Ecto neural progenitor cell (in vitro differentiated cells): ENCODE measurements around the gene OTULINL.
A peak's percentile ranks its signal among the peaks of the same experiment; 100 is the strongest.

Experiments
- DNase-seq: peaks from one replicate; pipeline ENCODE4 v3.0.0-alpha.2; 2018; ENCODE audit warnings: low spot score

Gene OTULINL

GRCh38 chr5:14600846-14601245 is 19.3 kb downstream of the OTULINL start:
- DNase-seq, result no peak

DNA sequence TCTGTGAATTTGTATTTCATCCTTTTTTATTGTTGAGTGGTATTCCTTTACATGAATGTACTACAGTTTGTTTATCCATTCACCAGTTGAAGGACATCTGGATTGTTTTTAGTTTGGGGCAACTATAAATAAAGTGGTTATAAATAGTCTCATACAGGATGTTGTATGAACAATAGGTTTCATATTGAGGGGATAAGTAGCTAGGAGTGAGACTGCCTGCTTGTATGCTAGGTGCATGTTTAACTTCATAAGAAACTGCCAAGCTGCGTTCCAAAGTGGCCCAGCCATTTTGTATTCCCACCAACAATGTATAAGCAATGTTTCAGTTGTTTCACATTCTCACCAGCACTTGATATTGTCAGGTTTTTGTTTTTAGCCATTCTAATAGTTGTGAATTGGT is 21.5 kb downstream of the OTULINL start:
- DNase-seq, result no peak

- DNase-seq, result no peak
Measured at GRCh38 chr5:14607104-14607503, 25.5 kb downstream of the OTULINL start.

DNA sequence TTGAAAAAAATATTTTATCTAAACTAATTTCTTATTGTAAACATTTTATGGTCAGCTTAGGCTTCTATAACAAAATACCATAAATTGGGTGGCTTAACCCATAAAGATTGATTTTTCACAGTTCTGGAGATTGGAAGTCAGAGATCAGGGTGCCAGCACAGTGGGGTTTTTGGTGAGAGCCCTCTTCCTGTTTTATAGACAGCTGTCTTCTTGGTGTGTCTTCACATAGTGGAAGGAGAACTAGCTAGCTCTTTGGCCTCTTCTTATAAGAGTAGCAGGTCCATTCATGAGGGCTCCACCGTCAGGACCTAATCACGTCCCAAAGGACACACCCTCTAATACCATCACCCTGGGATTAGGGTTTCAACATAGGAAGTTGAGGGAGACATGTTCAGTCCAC is 26.6 kb downstream of the OTULINL start:
- no peak for DNase-seq

- DNase-seq, result no peak
Measured at GRCh38 chr5:14611737-14612136, 30.1 kb downstream of the OTULINL start.

GRCh38 chr5:14614490-14614889 is 32.9 kb downstream of the OTULINL start:
- DNase-seq, result no peak

DNA sequence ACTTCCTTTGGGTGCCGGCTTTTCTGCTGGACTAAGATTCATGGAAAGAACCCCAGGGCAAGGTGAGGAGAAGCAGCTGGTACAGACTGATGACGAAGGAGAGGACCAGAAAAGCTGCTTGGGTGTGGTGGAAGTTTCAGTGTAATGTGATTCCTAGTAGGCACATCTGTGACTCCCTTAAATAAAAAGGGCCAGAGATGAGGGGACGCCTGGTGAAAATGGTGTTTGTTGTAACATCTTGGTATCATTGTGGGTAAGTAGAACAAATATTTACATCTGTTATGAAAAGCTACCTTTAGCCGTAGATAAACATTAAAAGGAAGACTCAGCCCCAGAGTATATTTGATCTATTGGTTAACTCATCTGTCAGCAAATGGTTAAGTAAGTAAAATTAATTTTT is 33.8 kb downstream of the OTULINL start:
- no peak for DNase-seq

GRCh38 chr5:14617441-14617840 is 35.8 kb downstream of the OTULINL start:
- no peak for DNase-seq

DNA sequence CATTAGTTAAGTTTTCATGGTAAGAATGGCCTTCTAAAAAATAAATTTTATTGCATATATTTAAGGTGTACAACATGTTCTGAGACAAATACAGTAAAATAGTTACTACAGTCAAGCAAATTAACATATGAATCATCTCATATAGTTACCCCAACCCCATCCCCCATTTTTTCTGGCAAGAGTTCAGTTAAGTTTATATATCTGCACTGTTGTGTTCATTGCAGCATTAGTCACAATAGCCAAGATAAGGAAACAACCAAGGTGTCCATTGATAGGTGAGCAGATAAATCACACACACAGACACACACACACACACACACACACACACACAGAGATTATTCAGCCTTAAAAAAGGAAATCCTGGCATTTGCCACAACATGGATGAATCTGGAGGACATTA is 45.7 kb downstream of the OTULINL start:
- no peak for DNase-seq

GRCh38 chr5:14628346-14628745 is 46.8 kb downstream of the OTULINL start:
- peak; percentile 56 for DNase-seq

DNA sequence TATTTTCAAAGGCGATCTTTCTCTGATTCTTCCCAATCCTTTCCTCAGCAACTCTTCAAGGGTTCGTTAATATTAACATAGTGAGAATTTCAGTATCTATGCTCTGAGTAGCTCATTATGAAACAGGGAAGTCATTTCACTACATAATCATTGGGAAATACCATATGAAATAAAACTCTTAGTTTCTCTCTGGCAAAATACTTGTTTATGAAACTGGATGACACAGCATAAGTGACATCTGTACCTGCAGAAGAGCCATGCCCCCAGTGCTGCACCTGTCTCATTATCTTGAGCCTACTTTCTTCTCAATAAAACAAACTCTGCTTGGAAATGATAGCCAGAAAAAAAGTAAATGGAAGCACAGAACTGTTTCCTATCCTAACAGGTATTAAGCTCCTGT is 49.1 kb downstream of the OTULINL start:
- no peak for DNase-seq

- DNase-seq, result no peak
Measured at GRCh38 chr5:14635656-14636055, 54.1 kb downstream of the OTULINL start.

GRCh38 chr5:14640765-14641164 is 59.2 kb downstream of the OTULINL start:
- DNase-seq, result no peak

DNA sequence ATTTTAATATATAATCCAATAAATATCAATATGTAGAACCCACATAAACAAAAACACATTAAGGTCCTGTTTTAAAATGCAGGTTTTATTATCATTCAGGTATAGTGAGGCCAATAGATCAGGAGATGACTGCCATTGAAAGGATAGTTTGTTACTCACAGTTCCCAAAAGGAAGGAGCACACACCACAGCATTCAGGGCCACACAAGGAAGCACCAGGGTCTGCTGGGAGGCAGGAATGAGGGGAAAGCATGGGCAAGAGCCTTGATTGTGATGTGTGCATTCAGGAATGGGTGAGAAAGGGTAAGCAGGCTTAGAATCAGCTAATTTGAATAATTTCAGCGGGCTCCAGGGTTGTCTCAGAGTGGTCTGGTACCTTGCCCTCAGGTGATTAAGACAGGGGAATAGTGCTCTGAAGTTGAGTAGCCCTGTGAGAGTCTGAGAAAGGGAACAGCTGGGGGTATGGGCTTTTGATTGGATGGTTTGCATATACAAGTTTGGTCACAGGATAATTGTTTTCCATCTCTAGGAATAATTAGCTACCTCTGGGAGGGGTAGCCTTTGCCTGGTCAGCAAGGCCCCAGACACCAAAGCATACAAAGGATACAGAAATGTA is 63.1 kb downstream of the OTULINL start:
- DNase-seq, result no peak

DNA sequence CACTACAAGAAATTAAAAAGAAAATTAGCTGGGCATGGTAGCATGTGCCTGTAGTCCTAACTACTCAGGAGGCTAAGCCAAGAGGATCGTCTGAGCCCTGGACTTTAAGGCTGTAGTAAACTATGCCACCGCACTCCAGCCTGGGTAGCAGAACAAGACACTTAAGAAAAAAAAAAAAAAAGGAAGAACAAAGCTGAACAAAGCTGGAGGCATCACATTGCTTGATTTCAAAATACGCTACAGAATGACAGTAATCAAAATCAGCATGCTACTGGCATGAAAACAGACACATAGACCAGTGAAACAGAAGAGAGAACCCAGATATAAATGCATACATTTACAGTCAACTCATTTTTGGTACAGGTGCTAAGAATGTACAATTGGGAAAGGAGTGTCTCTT is 68.5 kb downstream of the OTULINL start:
- no peak for DNase-seq

- no peak for DNase-seq
Measured at GRCh38 chr5:14655146-14655741, 73.7 kb downstream of the OTULINL start.

DNA sequence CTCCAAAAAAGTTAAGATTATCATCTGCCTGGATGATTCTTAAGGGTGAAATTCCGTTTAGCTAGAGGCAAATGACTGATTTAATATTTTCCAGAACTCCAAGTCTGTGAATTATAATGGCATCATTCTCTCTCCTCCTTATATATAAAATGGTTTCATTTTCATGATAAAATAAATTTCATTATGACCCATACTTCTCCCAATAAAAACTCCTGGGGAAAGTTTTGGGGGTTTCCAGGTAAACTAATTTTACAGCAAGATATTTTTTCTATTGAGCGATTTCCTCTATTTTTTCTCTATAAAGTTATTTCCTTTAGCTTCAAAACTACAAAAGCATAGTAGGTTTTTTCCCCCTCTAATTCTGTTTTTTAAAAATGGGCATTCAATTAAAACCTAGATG is 75.3 kb downstream of the OTULINL start:
- DNase-seq, result no peak

DNA sequence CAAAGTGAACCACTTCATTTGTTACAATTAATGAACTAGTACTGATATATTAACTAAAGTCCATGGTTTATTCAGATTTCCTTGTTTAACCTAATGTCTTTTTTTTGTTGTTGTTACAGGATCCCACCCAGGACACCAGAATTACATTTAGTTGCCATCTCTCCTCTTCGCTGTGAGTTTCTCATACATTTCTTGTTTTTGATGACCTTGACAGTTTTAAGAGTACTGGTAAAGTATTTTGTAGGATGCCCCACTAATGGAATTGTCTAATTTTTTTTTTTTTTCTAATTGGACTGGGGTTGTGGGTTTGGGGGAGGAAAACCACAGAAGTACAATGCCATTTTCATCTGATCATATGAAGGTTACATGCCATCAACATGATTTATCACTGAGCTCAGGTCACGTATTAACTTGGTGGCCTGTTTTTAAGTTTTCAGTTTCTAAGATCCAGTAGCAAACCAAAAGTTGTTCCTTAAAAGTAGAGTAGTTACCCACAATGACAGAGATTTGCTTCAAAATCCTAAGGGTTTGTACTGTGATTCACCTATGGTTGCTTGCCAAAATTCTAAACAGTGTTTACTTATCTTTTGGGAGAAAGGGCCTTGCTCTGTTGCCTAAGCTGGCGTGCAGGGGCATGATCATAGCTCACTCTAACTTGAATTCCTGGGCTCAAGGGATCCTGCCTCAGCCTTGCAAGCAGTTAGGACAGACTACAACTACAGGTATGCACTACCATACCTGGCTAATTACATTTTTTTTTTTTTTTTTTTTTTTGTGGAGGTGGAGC is 78.4 kb downstream of the OTULINL start:
- DNase-seq, result no peak

GRCh38 chr5:14660833-14661232 is 79.2 kb downstream of the OTULINL start:
- no peak for DNase-seq
